HL-60/S4 treated with retinoic acid at 250 ng/mL for 4 days and 3 days (cell line): ENCODE measurements around the gene SENP5.

Source experiments
- in situ Hi-C: fragments of 300-500 bp; cut with MboI; formaldehyde crosslinking; loops from 2 replicates; pipeline ENCODE4 v1.7.0; 2022; ENCODE audit warnings: low sequenced_read_pairs

SENP5 gene

DNA sequence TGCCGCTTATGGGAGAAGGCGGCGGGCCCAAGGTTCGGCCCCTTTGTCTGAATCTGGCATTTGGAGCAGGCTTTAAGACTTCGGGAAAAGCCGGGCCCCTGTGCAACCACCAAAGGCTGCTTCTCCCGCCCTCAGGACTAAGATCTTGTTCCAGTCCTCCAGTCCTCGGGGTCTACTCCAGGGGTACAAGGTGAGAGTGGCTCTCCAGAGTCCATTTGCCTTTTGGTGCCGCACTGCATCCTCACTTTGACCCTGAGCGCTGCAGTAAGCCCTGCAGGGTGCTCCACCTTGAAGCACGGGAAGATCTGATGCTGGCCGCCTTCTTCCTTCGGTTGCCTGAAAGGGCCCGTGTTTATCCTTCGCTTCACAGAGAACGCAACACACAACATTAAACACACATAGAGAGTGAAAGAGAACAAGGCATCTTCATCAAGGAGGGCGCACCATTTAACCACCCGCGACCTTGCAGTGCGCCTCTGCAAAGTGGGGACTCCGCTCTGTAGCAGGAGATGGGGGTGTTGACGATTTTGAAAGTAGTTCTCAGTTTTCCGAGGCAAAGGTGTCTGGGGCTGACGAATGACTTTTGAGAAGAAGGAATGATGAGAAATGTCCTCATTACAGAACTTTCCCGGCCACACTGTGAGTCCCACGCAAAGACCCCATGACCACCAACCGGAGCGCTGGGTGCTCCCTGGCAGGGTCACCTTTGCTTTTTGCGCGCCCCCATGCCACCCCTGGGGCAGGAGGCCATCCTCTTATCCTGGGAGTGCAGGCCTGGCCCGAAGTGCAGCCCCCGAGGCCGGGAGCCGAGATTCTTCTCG lies 99.9 kb downstream of the SENP5 start:
- in situ Hi-C loops, result no loop called here

DNA sequence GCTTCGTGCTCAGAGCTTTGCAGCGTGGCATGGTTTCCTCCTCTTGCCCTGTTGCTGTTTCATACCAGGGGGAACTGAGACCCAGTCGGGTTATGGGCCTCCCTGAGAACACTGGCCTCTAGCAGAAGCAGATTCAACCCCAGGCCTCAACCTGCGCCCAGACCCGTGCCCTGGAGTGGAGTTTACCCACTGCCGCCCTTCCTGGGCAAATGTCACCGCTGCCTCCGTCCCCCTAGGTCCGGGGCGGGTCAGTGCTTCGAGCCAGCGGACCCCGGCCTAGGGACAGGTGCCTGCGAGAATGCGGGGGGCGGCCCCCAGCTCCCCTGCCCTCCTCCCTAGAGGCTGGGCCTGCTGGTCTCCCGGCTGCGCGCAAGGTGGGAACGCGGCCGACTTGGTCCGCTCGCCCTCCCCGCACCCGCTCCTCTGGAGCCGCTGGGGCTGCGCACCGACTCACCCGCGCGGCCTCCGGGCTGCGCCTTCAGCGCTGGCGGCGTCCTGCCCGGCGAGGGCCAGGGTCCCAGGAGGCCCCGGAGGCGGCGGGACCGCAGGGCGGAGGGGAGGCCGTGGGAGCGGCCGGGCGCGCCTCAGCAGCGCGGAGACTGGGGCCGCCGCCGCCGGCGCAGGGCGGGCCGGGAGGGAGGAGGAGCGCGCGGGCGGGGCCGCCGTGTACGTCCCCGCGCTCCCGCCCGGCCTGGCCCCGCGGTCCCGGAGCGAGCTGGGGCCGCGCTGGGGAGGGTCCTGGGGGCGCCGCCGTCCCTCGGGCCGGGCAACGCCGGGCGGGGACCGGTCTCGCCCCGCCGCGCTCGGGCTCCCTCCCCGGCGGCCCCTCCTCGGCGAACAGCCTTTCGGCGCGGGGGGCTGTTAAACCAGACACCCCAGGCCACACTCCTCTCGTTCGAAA lies 100.8 kb downstream of the SENP5 start, which contains the start of gene PIGZ:
TSS of gene PIGZ (minus strand) at position 601 of the 901 bp plus-strand sequence. CDS start 16,802 bp downstream, outside the sequence.
- in situ Hi-C loops, result no loop called here

DNA sequence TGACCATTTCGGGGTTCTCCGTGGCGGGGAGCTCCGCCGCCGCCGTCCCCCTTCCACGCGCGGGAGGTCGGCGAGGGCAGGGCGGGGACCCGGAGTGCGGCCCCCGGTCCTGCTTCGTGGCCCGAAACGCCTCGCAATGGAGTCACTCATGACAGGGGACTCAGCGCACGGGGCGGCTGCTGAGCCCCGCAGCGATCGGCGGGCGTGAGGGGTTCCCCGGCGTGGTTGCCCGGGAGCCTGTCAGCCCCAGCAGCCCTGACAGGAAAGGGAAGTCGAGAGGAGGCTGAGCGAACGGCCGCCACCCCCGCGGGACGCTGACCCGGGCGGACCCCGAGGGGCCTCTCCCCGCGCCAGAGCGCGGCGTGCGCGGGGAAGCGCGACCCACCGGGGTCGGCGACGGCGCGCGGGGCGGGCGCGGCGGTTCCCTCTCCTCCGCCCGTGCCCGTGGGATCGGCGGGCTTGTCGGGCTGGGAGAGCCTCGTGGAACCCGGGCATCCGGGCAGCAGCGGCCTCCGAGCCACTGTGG lies 101.5 kb downstream of the SENP5 start:
- in situ Hi-C loops, result no loop called here

DNA sequence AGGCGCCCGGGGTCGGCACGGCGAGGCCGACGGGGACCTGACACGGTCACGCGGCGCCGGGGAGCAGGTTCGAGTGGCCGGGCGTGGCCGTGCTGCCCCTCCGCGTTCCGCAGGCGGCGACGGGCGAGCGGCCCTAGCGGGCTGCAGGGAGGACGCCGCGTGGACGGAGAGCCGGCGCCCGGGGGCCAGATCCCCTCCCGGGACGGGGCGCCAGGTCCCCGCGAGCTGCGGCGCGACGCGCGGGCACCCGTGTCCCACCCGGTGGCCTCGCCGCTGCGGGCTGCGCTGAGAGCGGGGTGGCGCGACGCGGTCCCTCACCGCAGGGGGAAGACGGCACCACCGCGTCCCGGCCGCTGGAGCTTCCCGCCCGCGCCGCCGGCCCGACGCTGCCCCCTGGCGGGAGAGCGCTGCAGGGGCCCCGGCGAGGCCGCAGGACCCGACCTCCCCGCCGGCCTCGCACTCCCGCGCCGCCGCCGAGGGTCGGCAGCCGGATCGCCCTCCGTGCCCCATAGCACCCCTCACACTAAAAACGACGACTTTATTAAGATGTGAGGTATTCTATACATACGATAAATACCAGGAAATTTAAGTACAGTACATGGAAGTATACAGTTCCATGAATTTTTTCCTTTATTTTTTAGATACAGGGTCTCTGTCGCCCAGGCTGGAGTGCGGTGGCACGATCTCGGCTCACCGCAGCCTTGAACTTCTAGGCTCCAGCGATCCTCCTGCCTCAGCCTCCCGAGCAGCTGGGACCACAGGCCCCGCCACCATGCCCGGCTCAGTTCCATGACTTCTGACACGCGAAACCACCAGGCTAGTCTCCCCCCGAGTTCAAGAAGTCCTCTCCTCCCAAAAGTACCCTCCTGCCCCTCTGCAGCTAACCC lies 102.2 kb downstream of the SENP5 start:
- in situ Hi-C loops, result no loop called here

DNA sequence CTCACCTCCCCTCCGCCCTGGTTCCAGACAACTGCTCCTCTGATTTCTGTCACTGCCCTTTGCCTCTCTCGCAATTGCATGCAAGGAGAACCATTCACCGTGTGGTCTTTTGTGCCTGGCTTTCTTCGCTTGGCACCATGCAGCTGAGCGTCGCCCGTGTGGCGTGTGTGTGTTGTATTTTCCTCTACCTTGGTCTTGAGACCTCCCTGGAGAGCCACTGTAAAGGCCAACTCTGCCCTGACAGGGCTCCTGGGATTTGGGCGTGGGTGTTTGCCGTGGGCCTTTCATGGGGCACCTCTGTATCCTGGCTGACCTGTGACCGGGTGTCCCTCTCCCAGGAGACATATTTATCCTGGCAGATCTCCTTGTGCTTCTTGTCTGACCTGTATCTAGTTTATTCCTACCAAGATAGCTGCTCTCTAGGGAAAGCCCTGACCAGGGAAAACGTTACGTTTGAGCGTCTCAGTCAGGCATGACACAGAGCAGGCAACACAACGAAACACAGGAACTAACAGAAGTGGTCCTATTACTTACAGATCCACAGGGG lies 102.9 kb downstream of the SENP5 start:
- in situ Hi-C loops, result no loop called here

DNA sequence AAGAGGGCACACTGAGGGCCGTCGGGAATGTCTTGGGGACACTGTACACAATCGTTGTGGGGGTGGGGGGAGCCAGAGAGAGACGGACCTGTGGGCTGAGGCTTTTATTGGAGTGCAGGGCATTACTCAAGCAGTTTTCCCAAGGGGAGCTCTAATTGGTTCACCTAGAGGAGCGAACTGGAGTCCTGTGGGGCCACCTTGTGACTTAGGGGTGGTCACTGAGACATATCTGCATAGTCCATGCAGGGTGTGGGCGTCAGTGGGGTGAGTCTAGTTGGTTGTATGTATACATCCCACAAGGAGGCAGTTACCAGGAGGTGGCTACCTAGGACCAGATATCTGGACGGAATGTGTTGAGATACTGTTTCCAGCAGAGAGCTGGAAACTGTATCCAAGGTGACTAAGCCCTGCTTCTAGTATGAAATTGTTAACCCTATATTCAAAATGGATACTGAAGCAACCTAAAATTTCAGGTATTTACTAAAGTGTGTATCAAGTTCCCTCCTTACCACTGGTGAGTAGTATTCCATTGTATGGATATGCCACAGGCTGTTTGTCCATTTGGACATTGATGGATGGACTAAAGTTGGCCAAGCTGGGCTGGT lies 103.5 kb downstream of the SENP5 start:
- in situ Hi-C loops, result no loop called here

DNA sequence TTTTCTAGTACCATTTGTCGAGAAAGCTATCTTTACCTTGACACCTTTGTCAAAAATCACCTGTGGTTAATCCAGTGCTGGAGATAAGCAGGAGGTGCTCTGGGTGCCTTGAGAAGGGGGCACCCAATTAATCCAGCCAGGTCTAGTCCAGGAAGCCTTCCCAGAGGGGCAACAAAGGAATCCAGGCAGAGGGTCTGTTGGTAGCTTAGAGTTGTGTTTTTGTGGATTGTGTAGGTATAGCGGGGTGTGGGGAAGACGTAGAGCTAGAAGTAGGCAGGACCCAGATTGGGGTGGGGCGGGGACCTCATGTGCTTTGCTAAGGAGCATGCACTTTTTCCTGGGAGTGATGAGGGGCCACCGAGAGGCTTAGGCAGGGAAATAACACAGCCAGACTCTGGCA lies 106.9 kb downstream of the SENP5 start:
- in situ Hi-C loops, result loop anchor here (25.0 kb wide), 1 partner anchor 538 kb away; no protein-coding TSS in a partner anchor

DNA sequence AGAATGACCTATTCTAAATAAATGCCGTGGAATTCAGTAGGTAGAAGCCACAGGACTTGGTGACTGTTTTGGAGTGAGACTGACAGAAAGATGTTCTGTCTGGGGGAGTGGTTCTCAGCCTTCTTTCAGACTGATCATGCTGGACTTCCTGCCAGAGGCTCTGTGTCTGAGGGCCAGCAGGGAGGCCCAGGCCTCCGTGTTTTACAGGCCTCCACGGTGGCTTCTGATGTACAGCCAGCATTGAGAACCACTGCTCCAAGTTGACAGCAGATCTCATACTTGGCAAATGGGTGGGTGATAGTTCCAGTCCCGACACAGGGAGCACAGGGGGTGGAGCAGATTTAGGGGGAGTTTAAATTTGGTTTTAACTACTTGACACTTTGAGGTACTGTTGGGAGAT lies 107.6 kb downstream of the SENP5 start:
- in situ Hi-C loops, result loop anchor here (25.0 kb wide), 1 partner anchor 537 kb away; no protein-coding TSS in a partner anchor

DNA sequence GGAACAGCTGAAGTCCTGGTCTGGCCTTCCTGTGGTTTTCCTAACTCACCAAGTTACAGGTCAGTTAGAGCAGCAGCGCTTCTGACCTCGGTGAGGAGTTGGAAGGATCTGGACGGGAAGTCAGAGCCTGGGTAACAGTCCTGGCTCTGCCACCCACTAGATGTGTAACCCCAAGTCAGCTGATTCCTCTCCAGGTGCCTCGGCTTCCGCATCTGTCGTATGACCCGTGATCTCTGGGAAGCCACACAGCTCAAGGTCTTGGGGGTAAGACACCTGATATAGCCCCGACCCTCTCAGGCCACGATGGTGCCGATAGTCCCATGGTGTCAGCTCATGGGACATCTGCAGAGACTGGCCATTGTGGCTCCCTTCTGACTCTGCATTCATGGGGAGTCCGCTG lies 109.2 kb downstream of the SENP5 start:
- in situ Hi-C loops, result loop anchor here (25.0 kb wide), 1 partner anchor 535 kb away; no protein-coding TSS in a partner anchor

DNA sequence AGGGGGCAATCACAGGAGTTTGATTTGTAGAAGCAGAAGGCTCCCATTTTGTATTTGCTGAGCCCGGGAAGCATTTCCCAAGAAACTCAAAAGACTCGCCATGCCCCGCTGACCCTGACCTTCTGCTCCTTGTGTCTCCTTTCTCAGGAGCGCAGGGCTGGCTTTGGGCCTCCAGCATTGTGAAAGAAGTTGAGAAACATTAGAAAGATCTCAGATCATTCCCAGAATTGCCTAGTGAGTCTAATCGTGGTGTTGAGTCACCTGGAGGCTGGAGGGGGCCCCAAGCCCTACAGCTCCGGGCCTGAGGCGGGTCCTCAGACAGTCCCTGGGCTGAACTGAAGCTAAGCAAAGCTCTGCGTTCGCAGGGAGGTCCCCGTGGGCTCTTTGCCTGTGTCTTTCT lies 111.8 kb downstream of the SENP5 start:
- in situ Hi-C loops, result loop anchor here (25.0 kb wide), 1 partner anchor 533 kb away; no protein-coding TSS in a partner anchor

DNA sequence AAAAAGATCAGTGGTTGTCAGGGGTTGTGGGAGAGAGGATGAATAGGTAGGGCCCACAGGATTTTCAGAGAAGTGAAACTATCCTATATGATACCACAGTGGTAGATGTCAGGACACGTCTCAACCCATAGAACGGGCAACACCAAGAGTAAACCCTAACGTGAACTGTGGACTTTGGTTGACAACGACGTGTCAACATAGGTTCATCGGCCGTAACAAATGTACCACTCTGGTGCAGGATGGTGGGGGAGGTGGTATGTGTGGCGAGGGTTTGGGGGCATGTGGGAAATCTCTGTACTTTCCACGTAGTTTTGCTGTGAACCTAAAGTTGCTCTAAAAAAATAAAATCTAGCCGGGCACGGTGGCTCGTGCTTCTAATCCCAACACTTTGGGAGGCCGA lies 113.9 kb downstream of the SENP5 start:
- in situ Hi-C loops, result loop anchor here (25.0 kb wide), 1 partner anchor 531 kb away; no protein-coding TSS in a partner anchor

DNA sequence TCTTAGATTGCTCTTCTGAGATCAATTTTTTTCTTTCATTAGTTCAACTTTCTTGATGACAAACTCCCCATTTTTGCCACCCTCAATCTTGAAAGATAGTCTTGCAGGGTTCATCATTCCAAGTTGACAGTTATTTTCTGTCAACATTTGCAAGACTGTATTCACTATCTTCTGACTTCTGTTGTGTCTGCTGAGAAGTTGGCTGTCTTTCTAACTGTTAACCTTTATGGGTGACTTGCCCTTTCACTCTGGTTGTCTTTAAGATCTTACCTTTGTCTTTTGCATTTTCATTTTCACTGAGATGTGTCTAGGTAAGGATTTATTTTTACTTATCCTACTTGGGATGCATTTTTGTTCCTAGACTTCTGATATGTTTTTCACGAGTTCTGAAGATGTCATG lies 115.5 kb downstream of the SENP5 start:
- in situ Hi-C loops, result loop anchor here (25.0 kb wide), 1 partner anchor 529 kb away; no protein-coding TSS in a partner anchor
